ENCODE measurements around the gene PDE2A.

PDE2A gene

DNA sequence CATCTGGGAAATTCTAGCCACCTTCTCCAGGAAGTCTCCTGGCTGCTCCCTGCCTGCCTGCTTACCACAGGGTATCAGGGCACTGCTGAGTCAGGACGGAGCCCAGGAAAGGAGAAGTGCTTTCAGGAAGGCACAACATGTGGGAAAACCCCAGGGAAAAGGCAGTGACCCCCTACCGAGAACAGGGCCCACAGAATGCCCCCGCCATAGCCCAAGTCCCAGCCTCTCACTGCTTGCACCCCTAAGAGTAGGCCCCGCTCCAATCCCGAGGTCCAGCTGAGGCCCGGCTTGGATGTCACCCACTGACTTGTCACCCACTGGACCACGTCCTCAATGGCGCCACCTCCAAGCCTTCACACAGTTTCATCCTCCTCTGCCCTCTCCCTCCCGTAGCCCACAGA is 43.9 kb upstream of the PDE2A start:
- Histone ChIP-seq H3K27ac (no peak overlapping the region), H3K36me3 (ENCODE audit: control insufficient read depth, insufficient read depth, low read length) (no peaks in the 10 kb centered on the region), H3K27me3 (ENCODE audit: control insufficient read depth, insufficient read depth, low read length) (no peaks in the 10 kb centered on the region), H3K79me2 (peaks cover 18% of the 10 kb centered on the region), H3K9me3 (ENCODE audit: control insufficient read depth, low read length) (no peaks in the 10 kb centered on the region), H3K4me1 (peaks cover 4% of the 10 kb centered on the region), H3K4me2 (ENCODE audit: low read length) (no peak overlapping the region), H3K9ac (no peak overlapping the region), H3K4me3 (ENCODE audit: low read depth, low read length) (no peak overlapping the region), H2AFZ (no peak overlapping the region)
- TF ChIP-seq, protein P1, sequence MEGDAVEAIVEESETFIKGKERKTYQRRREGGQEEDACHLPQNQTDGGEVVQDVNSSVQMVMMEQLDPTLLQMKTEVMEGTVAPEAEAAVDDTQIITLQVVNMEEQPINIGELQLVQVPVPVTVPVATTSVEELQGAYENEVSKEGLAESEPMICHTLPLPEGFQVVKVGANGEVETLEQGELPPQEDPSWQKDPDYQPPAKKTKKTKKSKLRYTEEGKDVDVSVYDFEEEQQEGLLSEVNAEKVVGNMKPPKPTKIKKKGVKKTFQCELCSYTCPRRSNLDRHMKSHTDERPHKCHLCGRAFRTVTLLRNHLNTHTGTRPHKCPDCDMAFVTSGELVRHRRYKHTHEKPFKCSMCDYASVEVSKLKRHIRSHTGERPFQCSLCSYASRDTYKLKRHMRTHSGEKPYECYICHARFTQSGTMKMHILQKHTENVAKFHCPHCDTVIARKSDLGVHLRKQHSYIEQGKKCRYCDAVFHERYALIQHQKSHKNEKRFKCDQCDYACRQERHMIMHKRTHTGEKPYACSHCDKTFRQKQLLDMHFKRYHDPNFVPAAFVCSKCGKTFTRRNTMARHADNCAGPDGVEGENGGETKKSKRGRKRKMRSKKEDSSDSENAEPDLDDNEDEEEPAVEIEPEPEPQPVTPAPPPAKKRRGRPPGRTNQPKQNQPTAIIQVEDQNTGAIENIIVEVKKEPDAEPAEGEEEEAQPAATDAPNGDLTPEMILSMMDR (IDR thresholded peaks at IDR 0.05) = no peak

DNA sequence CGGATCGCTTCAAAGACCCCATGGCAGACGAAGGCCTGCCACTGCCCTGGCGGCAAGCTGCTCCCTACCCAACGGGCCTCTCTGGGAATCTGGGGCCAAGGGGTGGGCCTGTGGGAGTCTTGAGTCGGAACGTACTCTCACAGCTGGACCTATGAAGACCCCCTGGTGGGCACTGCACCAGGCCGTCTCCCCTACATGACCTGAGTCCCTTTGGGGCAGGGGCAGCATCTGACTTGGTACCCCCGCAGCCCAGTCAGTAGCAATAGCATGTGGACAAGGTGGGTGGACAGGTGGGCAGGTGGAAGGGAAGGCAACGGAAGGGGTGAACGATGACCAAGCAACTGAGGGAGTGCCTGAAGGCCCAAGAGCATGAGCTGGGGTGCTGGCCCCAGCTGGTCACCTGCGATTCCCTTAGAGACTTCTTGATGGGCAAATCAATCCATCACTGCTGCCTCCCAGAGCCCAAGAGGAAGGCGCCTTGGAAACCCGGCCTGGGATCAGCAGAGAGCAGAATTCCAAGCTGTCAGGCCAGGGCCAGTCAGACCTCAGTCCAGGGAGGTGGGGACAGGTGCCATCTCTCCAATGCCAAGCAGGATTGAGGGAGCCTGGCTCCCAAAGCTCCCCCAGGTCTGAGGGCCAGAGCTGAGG is 42.7 kb upstream of the PDE2A start:
- Histone ChIP-seq H3K27me3 (ENCODE audit: control insufficient read depth, insufficient read depth, low read length) (no peaks in the 10 kb centered on the region), H3K79me2 (peaks cover 12% of the 10 kb centered on the region), H3K4me3 (ENCODE audit: low read depth, low read length) (no peak overlapping the region), H3K36me3 (ENCODE audit: control insufficient read depth, insufficient read depth, low read length) (no peaks in the 10 kb centered on the region), H3K27ac (no peak overlapping the region), H3K9ac (no peak overlapping the region), H3K4me1 (no peaks in the 10 kb centered on the region), H3K4me2 (ENCODE audit: low read length) (no peak overlapping the region), H3K9me3 (ENCODE audit: control insufficient read depth, low read length) (no peaks in the 10 kb centered on the region), H2AFZ (no peak overlapping the region)
- TF ChIP-seq, protein P1 (IDR thresholded peaks at IDR 0.05) = no peak

DNA sequence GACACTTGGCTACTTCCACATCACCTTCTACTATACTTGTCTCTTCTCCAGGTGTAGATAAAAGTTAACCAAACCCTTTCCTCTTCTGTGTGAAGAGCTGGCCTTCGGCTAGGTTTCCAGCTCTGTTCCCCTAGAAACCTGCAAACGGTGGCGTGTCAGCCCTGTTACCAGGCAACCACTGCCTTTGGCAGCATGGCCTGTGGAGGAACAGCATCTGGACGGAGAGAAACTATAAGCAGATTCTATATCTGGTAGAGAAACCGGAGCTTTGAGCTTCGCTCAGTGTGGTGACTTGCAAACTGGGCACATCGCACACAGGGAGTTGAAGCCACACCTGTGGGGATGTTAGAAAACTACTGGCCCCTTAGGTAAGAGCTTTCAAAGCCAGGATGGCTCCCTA is 42.1 kb upstream of the PDE2A start:
- no peak overlapping the region for H3K4me2 ChIP-seq (ENCODE audit: low read length)
- no peak overlapping the region for H2AFZ ChIP-seq
- H3K9ac ChIP-seq = no peak overlapping the region
- H3K4me1 ChIP-seq = no peaks in the 10 kb centered on the region
- TF ChIP-seq, protein P1 (IDR thresholded peaks at IDR 0.05) = no peak
- no peak overlapping the region for H3K27ac ChIP-seq
- no peak overlapping the region for H3K4me3 ChIP-seq (ENCODE audit: low read depth, low read length)
- H3K9me3 ChIP-seq (ENCODE audit: control insufficient read depth, low read length) = no peaks in the 10 kb centered on the region
- H3K36me3 ChIP-seq (ENCODE audit: control insufficient read depth, insufficient read depth, low read length) = no peaks in the 10 kb centered on the region
- peaks cover 7% of the 10 kb centered on the region for H3K79me2 ChIP-seq
- H3K27me3 ChIP-seq (ENCODE audit: control insufficient read depth, insufficient read depth, low read length) = no peaks in the 10 kb centered on the region

DNA sequence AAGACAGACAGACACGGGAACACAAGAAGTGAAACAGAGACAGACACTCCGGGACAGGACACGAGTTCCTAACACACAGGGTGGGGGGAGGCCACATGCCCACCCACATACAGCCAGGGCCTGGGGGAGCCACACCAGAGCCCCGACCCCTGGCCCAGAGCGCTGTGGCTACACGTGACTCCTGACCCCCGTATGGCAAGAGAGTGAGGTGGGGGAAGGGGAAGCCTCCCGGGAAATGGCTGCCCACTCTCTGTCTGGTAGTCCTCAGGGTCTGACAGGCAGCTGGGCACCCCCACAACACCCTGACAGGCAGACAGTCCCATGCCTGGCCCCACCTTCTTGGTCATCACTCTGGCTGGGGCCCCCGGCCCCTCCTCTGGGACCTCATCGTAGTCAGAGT is 38.6 kb upstream of the PDE2A start:
- no peaks in the 10 kb centered on the region for H3K79me2 ChIP-seq
- no peaks in the 10 kb centered on the region for H3K9me3 ChIP-seq (ENCODE audit: control insufficient read depth, low read length)
- no peak overlapping the region for H3K27ac ChIP-seq
- H2AFZ ChIP-seq = no peak overlapping the region
- no peaks in the 10 kb centered on the region for H3K4me1 ChIP-seq
- H3K4me2 ChIP-seq (ENCODE audit: low read length) = no peak overlapping the region
- no peaks in the 10 kb centered on the region for H3K27me3 ChIP-seq (ENCODE audit: control insufficient read depth, insufficient read depth, low read length)
- H3K9ac ChIP-seq = no peak overlapping the region
- no peak overlapping the region for H3K4me3 ChIP-seq (ENCODE audit: low read depth, low read length)
- no peaks in the 10 kb centered on the region for H3K36me3 ChIP-seq (ENCODE audit: control insufficient read depth, insufficient read depth, low read length)
- TF ChIP-seq, protein P1 (IDR thresholded peaks at IDR 0.05) = no peak

DNA sequence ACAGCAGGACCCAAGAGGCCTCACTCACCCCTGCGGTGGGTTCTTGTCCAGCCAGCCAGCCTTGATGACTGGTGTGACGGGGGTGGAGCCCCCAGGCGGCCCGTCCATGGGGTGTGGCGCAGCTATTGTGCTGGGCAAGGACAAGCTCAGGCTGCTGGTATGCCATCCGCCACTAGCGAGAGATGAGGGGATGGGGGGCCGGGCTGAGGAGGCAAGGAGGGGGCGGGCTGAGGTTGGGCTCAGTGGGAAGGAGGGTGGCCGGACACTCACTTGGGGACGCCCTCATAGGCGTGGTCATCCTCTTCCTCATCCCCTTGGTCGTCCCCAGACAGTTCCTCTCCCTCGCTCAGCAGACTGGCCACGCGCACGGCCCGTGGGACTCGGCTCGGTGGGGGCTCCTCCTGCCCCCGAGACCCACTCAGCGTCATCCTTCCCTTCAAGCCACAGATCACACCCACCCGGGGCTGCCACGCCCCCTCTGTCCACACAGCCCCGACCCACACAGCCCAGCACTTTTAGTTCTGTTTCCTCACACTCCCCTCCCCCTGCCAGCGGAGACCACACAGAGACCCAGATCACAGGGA is 38.0 kb upstream of the PDE2A start:
- no peak overlapping the region for H3K4me3 ChIP-seq (ENCODE audit: low read depth, low read length)
- TF ChIP-seq, protein P1 (IDR thresholded peaks at IDR 0.05) = no peak
- H3K36me3 ChIP-seq (ENCODE audit: control insufficient read depth, insufficient read depth, low read length) = no peaks in the 10 kb centered on the region
- no peaks in the 10 kb centered on the region for H3K27me3 ChIP-seq (ENCODE audit: control insufficient read depth, insufficient read depth, low read length)
- H3K4me2 ChIP-seq (ENCODE audit: low read length) = no peak overlapping the region
- no peaks in the 10 kb centered on the region for H3K79me2 ChIP-seq
- H2AFZ ChIP-seq = no peak overlapping the region
- H3K4me1 ChIP-seq = no peaks in the 10 kb centered on the region
- no peak overlapping the region for H3K27ac ChIP-seq
- no peak overlapping the region for H3K9ac ChIP-seq
- H3K9me3 ChIP-seq (ENCODE audit: control insufficient read depth, low read length) = no peaks in the 10 kb centered on the region
